H1 (cell line): ENCODE measurements around the gene DMBX1. TPM values are rescaled to one million over a fixed set of nuclear protein-coding genes. Genes with fewer than 3 reads are reported as not detected.

Source experiments
- ATF2 ChIP-seq: IDR thresholded peaks from 2 replicates; pipeline ENCODE4 v1.6.1; 2012; ENCODE audit warnings: low read length, inconsistent platforms
- CTBP2 ChIP-seq: IDR thresholded peaks from 2 replicates; pipeline ENCODE4 v1.7.0; 2011; ENCODE audit warnings: borderline replicate concordance, mild to moderate bottlenecking, moderate library complexity, mixed read lengths, low read length; ENCODE audit not compliant: insufficient read depth, insufficient read length
- EZH2 ChIP-seq: fragments of 200-600 bp; sonication (generic); IDR thresholded peaks from 2 replicates; pipeline ENCODE4 v1.7.1; 2012; ENCODE audit warnings: low read depth, mild to moderate bottlenecking, moderate library complexity, low read length, inconsistent platforms; ENCODE audit not compliant: severe bottlenecking
- FOSL1 ChIP-seq: IDR thresholded peaks from 2 replicates; pipeline ENCODE4 v1.6.1; 2011; ENCODE audit warnings: mild to moderate bottlenecking, low read depth, low read length, moderate library complexity; ENCODE audit not compliant: insufficient read depth
- KDM5A ChIP-seq: fragments of 200-600 bp; IDR thresholded peaks from 2 replicates; pipeline ENCODE4 v1.7.1; 2012; ENCODE audit warnings: mild to moderate bottlenecking, low read length, inconsistent platforms, mixed read lengths
- MAFK ChIP-seq: IDR thresholded peaks from 2 replicates; pipeline ENCODE4 v1.6.1; 2012; ENCODE audit warnings: low read depth, mild to moderate bottlenecking, improper control_type of control experiment, low read length
- NRF1 ChIP-seq: IDR thresholded peaks from 2 replicates; pipeline ENCODE4 v1.6.1; 2011; ENCODE audit warnings: mild to moderate bottlenecking, low read depth, low read length, improper control_type of control experiment
- RAD21 ChIP-seq, 2 experiments: IDR thresholded peaks in 1 of 2; conservative IDR thresholded peaks in 1 of 2; 2 replicates each; pipeline ENCODE4 v1.6.1; 2011; ENCODE audit warnings: low read depth in 2 of 2, low read length in 2 of 2, improper control_type of control experiment in 1 of 2, inconsistent platforms in 1 of 2, mild to moderate bottlenecking in 1 of 2, moderate library complexity in 1 of 2
- RBBP5 ChIP-seq: IDR thresholded peaks from 2 replicates; pipeline ENCODE4 v1.7.1; 2012; ENCODE audit warnings: low read depth, mild to moderate bottlenecking, inconsistent platforms, low read length, moderate library complexity, borderline replicate concordance
- SAP30 ChIP-seq: fragments of 300-600 bp; sonication (generic); IDR thresholded peaks from 2 replicates; pipeline ENCODE4 v1.7.1; 2012; ENCODE audit warnings: low read length, moderate library complexity, mild to moderate bottlenecking, inconsistent platforms; ENCODE audit not compliant: insufficient read depth, insufficient replicate concordance
- SP1 ChIP-seq: IDR thresholded peaks from 2 replicates; pipeline ENCODE4 v1.6.1; 2011; ENCODE audit warnings: low read depth, low read length
- TBP ChIP-seq: IDR thresholded peaks from 2 replicates; pipeline ENCODE4 v1.6.1; 2011; ENCODE audit warnings: low read depth, low read length, improper control_type of control experiment
- TCF12 ChIP-seq: IDR thresholded peaks from 2 replicates; pipeline ENCODE4 v1.6.1; 2011; ENCODE audit warnings: low read depth, mild to moderate bottlenecking, low read length
- USF2 ChIP-seq: IDR thresholded peaks from 2 replicates; pipeline ENCODE4 v1.6.1; 2011; ENCODE audit warnings: low read length, improper control_type of control experiment
- ZNF274 ChIP-seq: IDR thresholded peaks from 2 replicates; pipeline ENCODE4 v1.7.0; 2012; ENCODE audit warnings: low read length, borderline replicate concordance; ENCODE audit errors: extremely low read depth
- polyA plus RNA-seq, 7 experiments: library from polyadenylated mRNA; depleted of rRNA in 3 of 7; stranded (reverse) in 5 of 7; unstranded in 2 of 7; fragments of >200 nt in 5 of 7; fragments of 200-250 nt in 2 of 7; gene quantifications; 1 replicate in 5 of 7; 2 replicates in 1 of 7; 4 replicates in 1 of 7; pipeline versions ENCODE4 v1.2.1 to v1.2.3, GENCODE V29; 2011 to 2013; ENCODE audit warnings: missing spikeins in 2 of 7, mixed read lengths in 2 of 7
- total RNA-seq: library from RNA; stranded (reverse); fragmentation: NEBNext Ultra II Directional; extraction: Animal tissue kit (Norgen Biotek cat#: 25700); gene quantifications from 2 replicates; pipeline ENCODE4 v1.2.1, GENCODE V29; 2021
- TF ChIP-seq, protein P1 (sequence below): IDR thresholded peaks from 2 replicates; pipeline ENCODE4 v1.6.1; 2012; ENCODE audit warnings: inconsistent platforms

Gene DMBX1
- total and polyA plus RNA-seq, 2 of the 8 experiments (the other 6 are each of a cell fraction or from before 2014, with no cell fraction given), result 0.23 to 0.30 TPM

GRCh38 chr1:46526691-46527291, 37.2 kb downstream of the DMBX1 start (continued):
- TF ChIP-seq FOSL1, result no peak
- TF ChIP-seq RAD21 (IDR thresholded peaks at IDR 0.05 in 1 of 2, conservative IDR thresholded peaks at IDR 0.05 in 1 of 2; ENCODE audit: low read depth in 2 of 2, low read length in 2 of 2), result peak in 1 of 2 experiments; percentile 0; a peak in 1 of 4 replicates
- no peak for TF ChIP-seq MAFK
- TF ChIP-seq ATF2, result no peak
- no peak for TF ChIP-seq NRF1
- peak; percentile 56 for TF ChIP-seq CTBP2
- TF ChIP-seq RBBP5, result no peak
- TF ChIP-seq SAP30, result no peak
- peak; percentile 37 for TF ChIP-seq EZH2
- no peak for TF ChIP-seq USF2
- TF ChIP-seq ZNF274, result no peak
- no peak for TF ChIP-seq TCF12
- TF ChIP-seq SP1, result no peak
- TF ChIP-seq, protein P1, sequence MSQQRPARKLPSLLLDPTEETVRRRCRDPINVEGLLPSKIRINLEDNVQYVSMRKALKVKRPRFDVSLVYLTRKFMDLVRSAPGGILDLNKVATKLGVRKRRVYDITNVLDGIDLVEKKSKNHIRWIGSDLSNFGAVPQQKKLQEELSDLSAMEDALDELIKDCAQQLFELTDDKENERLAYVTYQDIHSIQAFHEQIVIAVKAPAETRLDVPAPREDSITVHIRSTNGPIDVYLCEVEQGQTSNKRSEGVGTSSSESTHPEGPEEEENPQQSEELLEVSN, result peak; percentile 61
- peak; percentile 29; the same call in 1 of the 2 replicates for TF ChIP-seq TBP
- no peak for TF ChIP-seq KDM5A
